ENCODE measurements around the gene CST6. TPM values are rescaled to one million over a fixed set of nuclear protein-coding genes. Genes with fewer than 3 reads are reported as not detected.

CST6 gene
- total RNA-seq, 1 donor from 2014 or later: not detected

- no peak for DNase-seq (ENCODE audit: low spot score, unreplicated experiment)
- Mint-ChIP-seq H3K9me3 (ENCODE audit: low read depth) (no peaks in the 10 kb centered on the region), H3K27me3 (peaks cover 15% of the 10 kb centered on the region), H3K4me3 (ENCODE audit: low read depth) (no peak overlapping the region), H3K4me1 (ENCODE audit: low read depth) (no peaks in the 10 kb centered on the region), H3K27ac (no peak overlapping the region), H3K36me3 (ENCODE audit: insufficient read depth) (no peaks in the 10 kb centered on the region)
- TF ChIP-seq, protein P1, sequence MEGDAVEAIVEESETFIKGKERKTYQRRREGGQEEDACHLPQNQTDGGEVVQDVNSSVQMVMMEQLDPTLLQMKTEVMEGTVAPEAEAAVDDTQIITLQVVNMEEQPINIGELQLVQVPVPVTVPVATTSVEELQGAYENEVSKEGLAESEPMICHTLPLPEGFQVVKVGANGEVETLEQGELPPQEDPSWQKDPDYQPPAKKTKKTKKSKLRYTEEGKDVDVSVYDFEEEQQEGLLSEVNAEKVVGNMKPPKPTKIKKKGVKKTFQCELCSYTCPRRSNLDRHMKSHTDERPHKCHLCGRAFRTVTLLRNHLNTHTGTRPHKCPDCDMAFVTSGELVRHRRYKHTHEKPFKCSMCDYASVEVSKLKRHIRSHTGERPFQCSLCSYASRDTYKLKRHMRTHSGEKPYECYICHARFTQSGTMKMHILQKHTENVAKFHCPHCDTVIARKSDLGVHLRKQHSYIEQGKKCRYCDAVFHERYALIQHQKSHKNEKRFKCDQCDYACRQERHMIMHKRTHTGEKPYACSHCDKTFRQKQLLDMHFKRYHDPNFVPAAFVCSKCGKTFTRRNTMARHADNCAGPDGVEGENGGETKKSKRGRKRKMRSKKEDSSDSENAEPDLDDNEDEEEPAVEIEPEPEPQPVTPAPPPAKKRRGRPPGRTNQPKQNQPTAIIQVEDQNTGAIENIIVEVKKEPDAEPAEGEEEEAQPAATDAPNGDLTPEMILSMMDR (IDR thresholded peaks at IDR 0.05; ENCODE audit: unreplicated experiment): no peak
These were observed 1.9 kb downstream of the CST6 start for GRCh38 chr11:66013762-66014100.

DNA sequence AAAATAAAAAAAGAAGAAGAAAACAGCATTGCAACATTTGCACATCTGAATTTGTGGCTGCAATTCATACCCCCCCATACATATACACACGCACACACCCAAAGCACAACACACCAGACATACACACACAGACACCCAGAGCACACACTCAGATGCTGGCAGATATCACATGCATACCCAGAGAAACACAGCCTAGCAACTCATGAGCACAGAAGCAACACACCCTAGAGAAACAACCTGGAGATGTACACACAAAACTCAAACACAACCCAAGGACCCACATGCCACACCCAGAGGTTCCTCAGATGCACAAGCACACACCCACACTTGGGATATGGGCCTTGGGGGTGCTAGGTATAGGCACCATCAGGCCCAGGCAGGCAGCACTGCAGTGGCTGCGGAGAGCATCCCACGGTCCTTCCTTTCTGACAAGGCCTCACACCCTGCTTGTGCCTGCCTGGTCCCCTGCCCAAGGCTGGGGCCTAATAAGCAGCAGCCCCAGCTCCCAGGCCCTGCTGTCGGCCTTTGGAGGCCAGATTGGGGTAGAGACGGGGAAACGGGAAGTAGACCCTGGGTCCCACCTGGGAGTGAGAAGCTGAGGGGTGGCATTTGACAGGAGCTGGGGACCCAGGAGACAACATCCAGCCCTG is 3.1 kb downstream of the CST6 start:
- TF ChIP-seq, protein P1 (IDR thresholded peaks at IDR 0.05; ENCODE audit: unreplicated experiment): no peak
- no peaks in the 10 kb centered on the region for H3K36me3 Mint-ChIP-seq (ENCODE audit: insufficient read depth)
- H3K4me3 Mint-ChIP-seq (ENCODE audit: low read depth): no peak overlapping the region

DNA sequence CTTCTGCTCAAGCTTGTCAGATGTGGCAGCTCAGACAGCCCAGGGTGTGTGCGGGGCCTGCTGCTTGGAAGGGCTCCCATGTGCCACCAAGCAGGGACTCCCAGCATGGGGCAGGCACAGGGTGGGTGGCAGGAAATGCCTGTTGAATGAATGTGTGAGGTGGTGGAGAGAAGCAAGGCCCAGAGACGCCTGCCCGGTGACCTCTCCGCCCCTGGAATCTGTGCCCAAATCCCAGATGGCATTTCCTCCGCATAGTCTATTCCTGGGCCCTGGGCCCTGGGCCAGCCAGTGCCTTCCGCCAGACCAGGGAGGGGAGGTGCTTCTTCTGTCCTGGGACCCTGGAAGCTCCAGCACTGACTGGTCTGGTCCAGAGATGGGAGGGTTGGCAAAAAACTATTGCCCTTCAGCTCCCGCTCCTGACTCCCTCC is 3.7 kb downstream of the CST6 start:
- no peaks in the 10 kb centered on the region for H3K4me1 Mint-ChIP-seq (ENCODE audit: low read depth)
- no peaks in the 10 kb centered on the region for H3K9me3 Mint-ChIP-seq (ENCODE audit: low read depth)
- no peak overlapping the region for H3K4me3 Mint-ChIP-seq (ENCODE audit: low read depth)
- H3K36me3 Mint-ChIP-seq (ENCODE audit: insufficient read depth): no peaks in the 10 kb centered on the region
- H3K27ac Mint-ChIP-seq: no peak overlapping the region
- H3K27me3 Mint-ChIP-seq: peaks cover 12% of the 10 kb centered on the region
- DNase-seq (ENCODE audit: low spot score, unreplicated experiment): no peak
- TF ChIP-seq, protein P1 (IDR thresholded peaks at IDR 0.05; ENCODE audit: unreplicated experiment): no peak

More for the DNA sequence above, 3.1 kb downstream of the CST6 start:
- Mint-ChIP-seq H3K27me3 (peaks cover 15% of the 10 kb centered on the region), H3K4me1 (ENCODE audit: low read depth) (no peaks in the 10 kb centered on the region), H3K9me3 (ENCODE audit: low read depth) (no peaks in the 10 kb centered on the region), H3K27ac (no peak overlapping the region)
- no peak for DNase-seq (ENCODE audit: low spot score, unreplicated experiment)

GRCh38 chr11:66015936-66016792 is 4.4 kb downstream of the CST6 start:
- Mint-ChIP-seq H3K4me3 (ENCODE audit: low read depth) (no peak overlapping the region), H3K27ac (no peak overlapping the region), H3K36me3 (ENCODE audit: insufficient read depth) (no peaks in the 10 kb centered on the region), H3K27me3 (peaks cover 13% of the 10 kb centered on the region), H3K9me3 (ENCODE audit: low read depth) (no peaks in the 10 kb centered on the region), H3K4me1 (ENCODE audit: low read depth) (no peaks in the 10 kb centered on the region)
- no peak for DNase-seq (ENCODE audit: low spot score, unreplicated experiment)
- TF ChIP-seq, protein P1 (IDR thresholded peaks at IDR 0.05; ENCODE audit: unreplicated experiment): no peak

- Mint-ChIP-seq H3K36me3 (ENCODE audit: insufficient read depth) (no peaks in the 10 kb centered on the region), H3K4me1 (ENCODE audit: low read depth) (no peaks in the 10 kb centered on the region), H3K27ac (no peak overlapping the region), H3K4me3 (ENCODE audit: low read depth) (no peak overlapping the region), H3K9me3 (ENCODE audit: low read depth) (no peaks in the 10 kb centered on the region), H3K27me3 (peaks cover 13% of the 10 kb centered on the region)
- TF ChIP-seq, protein P1 (IDR thresholded peaks at IDR 0.05; ENCODE audit: unreplicated experiment): no peak
- DNase-seq (ENCODE audit: low spot score, unreplicated experiment): no peak
These were observed 5.0 kb downstream of the CST6 start for GRCh38 chr11:66016793-66017177.
